K562 (cell line): ENCODE results near the gene COL9A2. TPM values are rescaled to one million over a fixed set of nuclear protein-coding genes. Genes with fewer than 3 reads are reported as not detected.

Experiments
- ARID1B ChIP-seq: fragments of 450-650 bp; IDR thresholded peaks from 2 replicates; pipeline ENCODE4 v1.6.1; 2016; ENCODE audit warnings: antibody characterized with exemption, mild to moderate bottlenecking, inconsistent platforms
- ATF3 ChIP-seq, 2 experiments: fragments of 450-650 bp in 1 of 2; sonication (generic) in 1 of 2; formaldehyde crosslinking in 1 of 2; IDR thresholded peaks in 1 of 2; conservative IDR thresholded peaks in 1 of 2; 2 replicates each; pipeline versions ENCODE4 v1.6.1 to v1.8.1; 2016 to 2023; ENCODE audit warnings: mild to moderate bottlenecking in 2 of 2, moderate library complexity in 2 of 2, inconsistent platforms in 1 of 2, missing genetic modification reagents in 1 of 2
- BCL6 ChIP-seq: fragments of 250-450 bp; sonication (Bioruptor Pico); IDR thresholded peaks from 2 replicates; pipeline ENCODE4 v1.4.0; 2020
- CBFA2T3 ChIP-seq: fragments of 450-650 bp; IDR thresholded peaks from 2 replicates; pipeline ENCODE4 v1.6.1; 2017
- EGR1 ChIP-seq: fragments of 450-650 bp; conservative IDR thresholded peaks from 2 replicates; pipeline ENCODE4 v1.6.1; 2017; ENCODE audit warnings: mild to moderate bottlenecking
- GABPB1 ChIP-seq: sonication (generic); formaldehyde crosslinking; IDR thresholded peaks from 2 replicates; pipeline ENCODE4 v1.8.0; 2022; ENCODE audit warnings: mild to moderate bottlenecking, missing genetic modification reagents
- HNRNPK ChIP-seq: fragments of 200-400 bp; formaldehyde crosslinking; IDR thresholded peaks from one replicate; pipeline ENCODE4 v1.6.1; 2018; ENCODE audit warnings: mild to moderate bottlenecking, low read depth, low read length; ENCODE audit not compliant: poor library complexity, severe bottlenecking
- KDM1A ChIP-seq, 2 experiments: fragments of 450-650 bp; IDR thresholded peaks; 2 replicates each; pipeline ENCODE4 v1.6.1; 2016; ENCODE audit warnings: mild to moderate bottlenecking in 2 of 2
- KDM4B ChIP-seq, 2 experiments: fragments of 450-650 bp in 1 of 2; sonication (generic) in 1 of 2; IDR thresholded peaks; 2 replicates each; pipeline ENCODE4 v1.6.1; 2016 to 2017; ENCODE audit warnings: borderline replicate concordance in 2 of 2, antibody characterized with exemption in 1 of 2, low read depth in 1 of 2, mild to moderate bottlenecking in 1 of 2
- KLF16 ChIP-seq: IDR thresholded peaks from 2 replicates; pipeline ENCODE4 v1.6.1; 2016; ENCODE audit warnings: antibody characterized with exemption
- PTTG1 ChIP-seq: fragments of 450-650 bp; IDR thresholded peaks from 2 replicates; pipeline ENCODE4 v1.6.1; 2016; ENCODE audit warnings: low read depth, mild to moderate bottlenecking, missing genetic modification characterization, missing compliant biosample characterization
- RBM17 ChIP-seq: fragments of 200-400 bp; formaldehyde crosslinking; IDR thresholded peaks from 2 replicates; pipeline ENCODE4 v1.6.1; 2017; ENCODE audit warnings: low read depth, mild to moderate bottlenecking, low read length, borderline replicate concordance
- RFX1 ChIP-seq: fragments of 450-650 bp; IDR thresholded peaks from 2 replicates; pipeline ENCODE4 v1.6.1; 2016; ENCODE audit warnings: mild to moderate bottlenecking, moderate library complexity
- SAFB ChIP-seq: fragments of 200-400 bp; formaldehyde crosslinking; IDR thresholded peaks from 2 replicates; pipeline ENCODE4 v1.6.1; 2017; ENCODE audit warnings: low read depth, low read length, borderline replicate concordance
- SMARCE1 ChIP-seq: fragments of 450-650 bp; IDR thresholded peaks from 2 replicates; pipeline ENCODE4 v1.7.1; 2016; ENCODE audit warnings: mild to moderate bottlenecking
- SNAPC5 ChIP-seq: fragments of 250-450 bp; sonication (Bioruptor Pico); IDR thresholded peaks from 2 replicates; pipeline ENCODE4 v1.8.0; 2021; ENCODE audit warnings: moderate library complexity, mild to moderate bottlenecking, inconsistent platforms
- STAT5B ChIP-seq: fragments of 250-450 bp; sonication (Bioruptor Pico); IDR thresholded peaks from 2 replicates; pipeline ENCODE4 v1.8.0; 2021; ENCODE audit warnings: mild to moderate bottlenecking, inconsistent platforms
- TCF3 ChIP-seq: sonication (generic); formaldehyde crosslinking; IDR thresholded peaks from 2 replicates; pipeline ENCODE4 v1.4.0; 2020; ENCODE audit warnings: mild to moderate bottlenecking, missing genetic modification reagents
- TFAM ChIP-seq: fragments of 250-450 bp; sonication (Bioruptor Pico); conservative IDR thresholded peaks from 2 replicates; pipeline ENCODE4 v1.5.0; 2021; ENCODE audit warnings: mild to moderate bottlenecking, moderate library complexity
- TRIM28 ChIP-seq: fragments of 450-650 bp; IDR thresholded peaks from 2 replicates; pipeline ENCODE4 v1.6.1; 2017
- TSHZ1 ChIP-seq: fragments of 250-450 bp; sonication (Bioruptor Pico); IDR thresholded peaks from 2 replicates; pipeline ENCODE4 v1.4.0; 2020; ENCODE audit warnings: mild to moderate bottlenecking, moderate library complexity
- ZBTB34 ChIP-seq: fragments of 250-450 bp; sonication (Bioruptor Pico); IDR thresholded peaks from 2 replicates; pipeline ENCODE4 v1.8.0; 2021; ENCODE audit warnings: mild to moderate bottlenecking, moderate library complexity
- ZNF197 ChIP-seq: fragments of 200-800 bp; sonication (Bioruptor generic); IDR thresholded peaks from 2 replicates; pipeline ENCODE4 v1.6.1; 2016; ENCODE audit warnings: low read depth, missing genetic modification characterization, missing compliant biosample characterization
- ZNF217 ChIP-seq: sonication (generic); formaldehyde crosslinking; IDR thresholded peaks from 2 replicates; pipeline ENCODE4 v1.8.0; 2022; ENCODE audit warnings: mild to moderate bottlenecking, missing genetic modification reagents
- ZNF239 ChIP-seq: fragments of 250-450 bp; sonication (Bioruptor Pico); IDR thresholded peaks from 2 replicates; pipeline ENCODE4 v1.4.0; 2020; ENCODE audit warnings: mild to moderate bottlenecking
- polyA plus RNA-seq, 8 experiments: library from polyadenylated mRNA; depleted of rRNA in 4 of 8; stranded (reverse) in 5 of 8; unstranded in 3 of 8; fragments of >200 nt; fragmentation: Nextera tagmentation in 2 of 8; fragmentation: Illumina TruSeq in 1 of 8; extraction: Ambion mirVana in 2 of 8; extraction: Trizol in 1 of 8; gene quantifications; 2 replicates each; pipeline versions ENCODE4 v1.2.1 to v1.2.3, GENCODE V29; 2011 to 2014; ENCODE audit warnings: inconsistent platforms in 1 of 8, missing spikeins in 1 of 8
- total RNA-seq, 7 experiments: library from RNA; depleted of rRNA in 6 of 7; stranded (reverse); fragments of >200 nt in 6 of 7; fragmentation: Illumina TruSeq in 2 of 7; extraction: Trizol in 2 of 7; gene quantifications; 2 replicates each; pipeline versions ENCODE4 v1.2.1 to v1.2.3, GENCODE V29; 2011 to 2021; ENCODE audit warnings: low replicate concordance in 1 of 7

Gene COL9A2
- total and polyA plus RNA-seq, 9 of the 15 experiments (the other 6 are each of a cell fraction or from before 2014, with no cell fraction given) = 0.03 to 2.2 (median 0.31) TPM

GRCh38 chr1:40318970-40319621 is 2.0 kb upstream of the COL9A2 start (continued):
- TF ChIP-seq HNRNPK = no peak
- no peak for TF ChIP-seq KDM4B (IDR thresholded peaks at IDR 0.05; ENCODE audit: borderline replicate concordance in 2 of 2, low read depth in 1 of 2)
- TF ChIP-seq STAT5B = no peak
- TF ChIP-seq RFX1 = no peak
- TF ChIP-seq EGR1 = no peak
- no peak for TF ChIP-seq CBFA2T3
- TF ChIP-seq GABPB1 (CRISPR knock-in tag) = peak; percentile 30; the same call in 1 of the 2 replicates
- TF ChIP-seq ZBTB34 (CRISPR knock-in tag) = no peak
- TF ChIP-seq SNAPC5 (CRISPR knock-in tag) = no peak
- TF ChIP-seq RBM17 = no peak
- peak; percentile 46; the same call in 1 of the 2 replicates for TF ChIP-seq ARID1B
- no peak for TF ChIP-seq ZNF217
- no peak for TF ChIP-seq BCL6 (CRISPR knock-in tag)
- TF ChIP-seq ATF3 (IDR thresholded peaks at IDR 0.05) = peak; percentile 28; the same call in 1 of the 2 replicates
- TF ChIP-seq ATF3 (CRISPR knock-in tag; conservative IDR thresholded peaks at IDR 0.05) = no peak
- no peak for TF ChIP-seq ZNF197 (CRISPR knock-in tag)
- no peak for TF ChIP-seq SAFB
- no peak for TF ChIP-seq KDM1A (IDR thresholded peaks at IDR 0.05)
- no peak for TF ChIP-seq TSHZ1
- no peak for TF ChIP-seq KLF16
- no peak for TF ChIP-seq ZNF239 (CRISPR knock-in tag)
- TF ChIP-seq SMARCE1 = peak; percentile 53; the same call in 1 of the 2 replicates
- no peak for TF ChIP-seq TCF3
- no peak for TF ChIP-seq TFAM
- TF ChIP-seq TRIM28 = no peak
- TF ChIP-seq PTTG1 (tag) = no peak
